ENCODE data around the gene SORCS2. TPM values are rescaled to one million over a fixed set of nuclear protein-coding genes. Genes with fewer than 3 reads are reported as not detected.

Gene SORCS2
- total RNA-seq, 1 donor from 2014 or later, result 7.1 TPM

DNA sequence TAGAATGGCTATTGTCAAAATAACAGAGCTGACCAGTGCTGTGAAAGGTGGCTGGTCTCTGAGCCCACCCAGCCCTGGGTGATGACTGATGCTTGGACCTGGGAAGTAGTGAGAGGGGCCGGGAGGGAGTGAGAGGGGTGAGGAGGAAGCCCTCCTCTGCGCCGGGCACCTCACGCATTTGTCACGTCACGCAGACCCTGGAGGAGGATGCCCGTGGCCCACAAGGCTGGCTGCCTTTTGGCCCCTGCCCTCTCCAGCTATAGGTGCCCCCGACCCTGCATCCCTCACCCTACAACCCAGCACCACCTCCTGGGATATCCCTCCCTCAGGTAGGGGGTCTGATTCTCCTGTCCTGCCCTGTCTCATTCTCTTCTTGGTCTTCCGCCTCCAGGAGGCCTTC, 539.9 kb downstream of the SORCS2 start:
- no peak for DNase-seq (ENCODE audit: low spot score in 2 of 2, unreplicated experiment in 2 of 2)
- H3K4me3 Mint-ChIP-seq, result no peak overlapping the region
- no peaks in the 10 kb centered on the region for H3K4me1 Mint-ChIP-seq
- no peaks in the 10 kb centered on the region for H3K36me3 Mint-ChIP-seq
- H3K27ac Mint-ChIP-seq, result no peak overlapping the region
- H3K9me3 Mint-ChIP-seq, result no peaks in the 10 kb centered on the region
- TF ChIP-seq, protein P1, sequence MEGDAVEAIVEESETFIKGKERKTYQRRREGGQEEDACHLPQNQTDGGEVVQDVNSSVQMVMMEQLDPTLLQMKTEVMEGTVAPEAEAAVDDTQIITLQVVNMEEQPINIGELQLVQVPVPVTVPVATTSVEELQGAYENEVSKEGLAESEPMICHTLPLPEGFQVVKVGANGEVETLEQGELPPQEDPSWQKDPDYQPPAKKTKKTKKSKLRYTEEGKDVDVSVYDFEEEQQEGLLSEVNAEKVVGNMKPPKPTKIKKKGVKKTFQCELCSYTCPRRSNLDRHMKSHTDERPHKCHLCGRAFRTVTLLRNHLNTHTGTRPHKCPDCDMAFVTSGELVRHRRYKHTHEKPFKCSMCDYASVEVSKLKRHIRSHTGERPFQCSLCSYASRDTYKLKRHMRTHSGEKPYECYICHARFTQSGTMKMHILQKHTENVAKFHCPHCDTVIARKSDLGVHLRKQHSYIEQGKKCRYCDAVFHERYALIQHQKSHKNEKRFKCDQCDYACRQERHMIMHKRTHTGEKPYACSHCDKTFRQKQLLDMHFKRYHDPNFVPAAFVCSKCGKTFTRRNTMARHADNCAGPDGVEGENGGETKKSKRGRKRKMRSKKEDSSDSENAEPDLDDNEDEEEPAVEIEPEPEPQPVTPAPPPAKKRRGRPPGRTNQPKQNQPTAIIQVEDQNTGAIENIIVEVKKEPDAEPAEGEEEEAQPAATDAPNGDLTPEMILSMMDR (IDR thresholded peaks at IDR 0.05; ENCODE audit: unreplicated experiment), result no peak
- peaks cover 14% of the 10 kb centered on the region for H3K27me3 Mint-ChIP-seq (ENCODE audit: low read depth)

DNA sequence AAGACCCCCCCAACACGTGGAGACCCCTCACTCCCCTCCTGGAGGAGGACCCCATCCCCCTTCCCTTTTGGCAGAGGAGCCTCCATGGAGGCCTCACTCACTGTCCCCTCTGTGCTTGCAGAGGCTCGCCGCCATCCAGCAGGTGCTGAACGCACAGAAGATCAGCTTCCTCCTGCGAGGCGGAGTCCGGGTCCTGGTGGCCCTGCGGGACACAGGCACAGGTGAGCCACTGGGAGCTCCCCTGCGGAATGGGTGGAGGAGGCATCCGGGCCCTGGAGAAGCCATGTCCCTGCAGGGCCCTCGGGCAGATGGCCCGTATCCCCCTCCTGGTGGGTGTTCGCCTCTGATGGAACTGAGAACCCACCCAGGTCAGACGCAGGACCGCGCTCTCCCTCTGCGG, 540.9 kb downstream of the SORCS2 start:
- H3K9me3 Mint-ChIP-seq, result no peaks in the 10 kb centered on the region
- DNase-seq (ENCODE audit: low spot score in 2 of 2, unreplicated experiment in 2 of 2), result no peak
- H3K27ac Mint-ChIP-seq, result no peak overlapping the region
- no peak overlapping the region for H3K4me3 Mint-ChIP-seq
- no peaks in the 10 kb centered on the region for H3K4me1 Mint-ChIP-seq
- peaks cover 14% of the 10 kb centered on the region for H3K27me3 Mint-ChIP-seq (ENCODE audit: low read depth)
- no peaks in the 10 kb centered on the region for H3K36me3 Mint-ChIP-seq
- TF ChIP-seq, protein P1 (IDR thresholded peaks at IDR 0.05; ENCODE audit: unreplicated experiment), result no peak

DNA sequence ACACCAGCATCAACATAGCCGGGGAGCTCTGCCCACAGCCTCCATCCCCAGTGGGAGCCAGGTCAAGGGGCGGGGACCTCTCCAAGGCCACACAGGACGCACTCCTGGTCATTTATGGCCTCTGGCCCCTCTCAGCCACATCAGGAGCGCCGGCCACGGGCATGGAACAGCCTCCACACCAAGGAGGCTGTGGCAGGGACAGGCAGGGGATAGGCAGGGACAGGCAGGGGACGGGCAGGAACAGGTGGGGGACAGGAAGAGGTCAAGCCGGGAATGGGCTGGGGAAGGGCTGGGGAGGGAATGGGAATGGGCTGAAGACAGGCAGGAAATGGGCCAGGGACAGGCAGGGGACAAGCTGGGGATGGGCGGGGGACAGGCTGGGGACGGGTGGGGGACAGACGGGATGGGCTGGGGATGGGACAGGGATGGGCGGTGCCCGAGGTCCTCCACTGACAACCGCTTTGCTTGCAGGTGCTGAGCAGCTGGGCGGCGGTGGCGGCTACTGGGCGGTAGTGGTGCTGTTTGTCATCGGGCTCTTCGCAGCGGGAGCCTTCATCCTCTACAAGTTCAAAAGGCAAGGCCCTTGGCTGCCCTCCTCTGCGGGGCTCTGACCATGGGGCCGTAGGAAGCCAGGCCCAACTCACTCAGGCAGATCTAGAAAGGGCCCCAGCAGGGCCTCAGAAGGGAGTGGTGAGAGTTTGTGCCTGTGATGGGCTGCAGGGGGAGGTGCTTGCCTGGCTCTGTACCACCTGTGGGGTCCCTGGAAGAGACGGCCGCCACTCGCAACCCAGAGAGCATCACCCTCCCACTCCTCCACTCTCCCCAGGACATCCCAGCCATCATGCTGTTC, 541.7 kb downstream of the SORCS2 start:
- H3K36me3 Mint-ChIP-seq, result no peaks in the 10 kb centered on the region
- H3K27me3 Mint-ChIP-seq (ENCODE audit: low read depth), result peaks cover 14% of the 10 kb centered on the region

DNA sequence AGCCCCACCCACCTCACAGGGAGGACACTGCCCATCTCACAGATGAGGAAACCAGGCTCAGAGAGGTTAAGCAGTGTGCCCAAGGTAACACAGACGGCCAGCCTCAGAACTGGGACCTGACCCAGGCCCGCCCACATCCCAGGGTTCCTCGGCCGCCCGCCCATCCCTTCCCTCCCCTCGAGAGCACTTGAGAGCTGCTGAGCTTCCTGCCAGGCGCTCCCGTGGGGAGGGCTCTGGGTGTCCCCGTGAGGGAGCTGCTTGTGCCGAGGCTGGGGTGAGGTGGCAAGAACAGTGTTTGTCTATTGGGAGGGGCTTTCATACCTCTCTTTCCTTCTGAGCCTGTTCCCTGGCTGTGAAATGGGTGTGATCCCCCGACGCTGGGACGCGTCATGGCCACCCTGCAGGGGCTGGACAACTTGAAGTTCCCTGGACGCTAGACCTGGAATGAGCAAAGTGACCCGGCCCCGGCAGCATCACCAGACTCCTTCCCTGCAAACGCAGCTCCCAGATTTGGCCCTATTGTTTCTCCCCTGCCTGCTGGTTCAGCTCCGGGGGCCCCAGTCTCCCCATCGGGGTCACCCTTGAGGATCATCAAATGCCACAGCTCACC, 542.4 kb downstream of the SORCS2 start:
- Mint-ChIP-seq H3K4me1 (no peaks in the 10 kb centered on the region), H3K4me3 (no peak overlapping the region), H3K9me3 (no peaks in the 10 kb centered on the region), H3K27me3 (ENCODE audit: low read depth) (peaks cover 14% of the 10 kb centered on the region), H3K27ac (no peak overlapping the region), H3K36me3 (no peaks in the 10 kb centered on the region)
- no peak for DNase-seq (ENCODE audit: low spot score in 2 of 2, unreplicated experiment in 2 of 2)
- TF ChIP-seq, protein P1 (IDR thresholded peaks at IDR 0.05; ENCODE audit: unreplicated experiment), result no peak

More for the DNA sequence above, 541.7 kb downstream of the SORCS2 start:
- TF ChIP-seq, protein P1 (IDR thresholded peaks at IDR 0.05; ENCODE audit: unreplicated experiment), result no peak
- Mint-ChIP-seq H3K27ac (no peak overlapping the region), H3K4me3 (no peak overlapping the region), H3K9me3 (no peaks in the 10 kb centered on the region), H3K4me1 (no peaks in the 10 kb centered on the region)
- no peak for DNase-seq (ENCODE audit: low spot score in 2 of 2, unreplicated experiment in 2 of 2)

DNA sequence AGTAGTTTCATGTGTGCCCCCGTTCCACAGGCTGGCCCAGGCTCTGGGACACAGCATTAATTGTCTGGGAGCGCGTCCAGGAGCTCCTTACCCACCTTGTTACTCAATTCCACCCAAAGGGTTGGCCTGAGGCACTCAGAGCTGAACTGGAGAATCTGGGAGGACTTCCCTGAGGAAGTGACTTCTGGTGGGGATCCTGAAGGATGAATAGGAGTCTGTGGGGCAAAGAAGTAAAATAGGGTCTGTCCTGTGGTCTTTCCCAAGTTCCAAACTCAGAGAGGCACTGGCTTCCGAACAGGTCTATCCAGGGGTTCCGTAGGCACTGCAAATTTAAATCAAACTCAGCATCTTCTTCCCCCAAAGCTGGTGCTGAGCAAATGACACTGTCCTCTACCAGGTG, 543.1 kb downstream of the SORCS2 start:
- TF ChIP-seq, protein P1 (IDR thresholded peaks at IDR 0.05; ENCODE audit: unreplicated experiment), result no peak
- peaks cover 13% of the 10 kb centered on the region for H3K27me3 Mint-ChIP-seq (ENCODE audit: low read depth)
- H3K27ac Mint-ChIP-seq, result no peak overlapping the region
- H3K4me3 Mint-ChIP-seq, result no peak overlapping the region
- no peaks in the 10 kb centered on the region for H3K4me1 Mint-ChIP-seq
- no peaks in the 10 kb centered on the region for H3K36me3 Mint-ChIP-seq
- H3K9me3 Mint-ChIP-seq, result no peaks in the 10 kb centered on the region
- DNase-seq (ENCODE audit: low spot score in 2 of 2, unreplicated experiment in 2 of 2), result no peak

Measured in mesothelial cell of epicardium (in vitro differentiated cells).